HG03521 (cell line): Measurements from ENCODE around the gene UTF1.

Experiments
- ATAC-seq: cut with Tn5 transposase; IDR thresholded peaks from one replicate; pipeline ENCODE4 v1.9.1; 2021; ENCODE audit warnings: mild to moderate bottlenecking, moderate library complexity; ENCODE audit not compliant: unreplicated experiment

Gene UTF1

DNA sequence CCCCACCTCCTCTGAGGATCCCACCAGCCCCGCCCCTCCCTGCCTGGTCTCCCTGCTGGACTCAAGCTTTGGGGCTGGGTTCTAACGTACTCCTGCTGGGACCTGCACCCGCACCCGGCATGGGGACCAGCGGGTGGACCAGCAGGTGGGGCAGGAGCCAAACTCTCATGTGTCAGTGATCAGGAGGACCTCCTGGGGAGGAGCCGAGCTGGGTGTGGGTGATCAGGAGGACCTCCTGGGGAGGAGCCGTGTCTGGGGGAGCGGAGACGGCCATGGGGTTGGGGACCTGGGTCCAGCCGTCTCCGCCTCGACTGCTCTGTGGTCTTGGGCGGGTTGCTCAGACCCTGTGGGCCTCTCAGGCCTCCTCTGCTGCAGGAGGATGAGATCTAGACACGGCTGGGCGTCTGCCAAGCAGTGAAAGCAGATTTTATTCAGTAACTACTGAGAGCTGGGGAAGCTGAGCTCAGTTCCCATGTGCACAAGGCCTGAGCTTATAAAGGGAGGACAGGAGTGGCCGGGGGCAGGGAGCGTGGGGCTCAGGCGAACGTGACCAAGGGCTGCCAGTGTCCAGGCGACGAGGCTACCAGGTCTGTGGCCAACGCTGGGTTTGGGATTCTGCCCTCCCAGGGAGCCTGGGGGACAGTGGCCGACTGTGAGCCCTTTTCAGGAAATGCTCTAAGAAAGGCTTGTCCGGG is 33.6 kb upstream of the UTF1 start:
- no peak for ATAC-seq

DNA sequence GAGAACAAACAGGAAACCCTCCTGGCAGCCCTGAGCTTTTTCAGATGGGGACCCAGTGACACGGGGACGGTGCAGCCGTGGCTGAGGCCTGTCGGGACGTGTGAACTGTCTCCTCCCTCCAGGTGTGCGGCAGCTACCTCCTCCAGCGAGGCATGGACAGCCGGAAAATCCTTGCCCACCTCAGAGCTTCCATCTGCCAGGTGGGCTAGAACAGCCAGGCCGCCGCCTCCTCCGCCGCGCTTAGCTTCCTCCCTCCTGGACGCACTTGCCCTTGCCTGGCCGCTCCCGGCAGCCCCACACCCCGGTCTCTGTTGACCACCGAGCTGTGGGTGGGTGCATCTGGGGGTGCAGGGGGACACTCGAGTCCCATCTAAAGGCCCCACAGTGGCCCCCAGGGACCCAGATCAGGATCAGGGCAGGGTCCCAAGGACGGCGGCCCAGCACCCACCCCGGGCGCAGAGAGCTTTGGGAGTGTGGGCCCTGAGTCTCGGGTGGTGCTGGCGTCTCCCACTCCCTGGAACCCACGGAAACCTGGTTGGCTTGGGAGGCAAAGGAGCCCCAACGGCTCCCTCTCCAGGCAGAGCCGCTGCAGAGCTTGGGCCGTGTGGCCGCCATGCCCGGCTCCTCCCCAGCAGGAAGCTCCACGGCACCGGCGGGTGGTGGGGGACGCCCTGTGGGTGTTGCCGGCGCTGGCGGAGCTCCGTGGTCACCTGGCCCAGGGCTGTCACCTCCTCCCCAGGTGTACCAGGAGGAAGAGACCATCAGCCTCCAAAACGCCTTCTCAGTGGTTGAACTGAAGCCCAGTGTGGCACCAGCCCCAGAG is 32.9 kb upstream of the UTF1 start:
- ATAC-seq = no peak

DNA sequence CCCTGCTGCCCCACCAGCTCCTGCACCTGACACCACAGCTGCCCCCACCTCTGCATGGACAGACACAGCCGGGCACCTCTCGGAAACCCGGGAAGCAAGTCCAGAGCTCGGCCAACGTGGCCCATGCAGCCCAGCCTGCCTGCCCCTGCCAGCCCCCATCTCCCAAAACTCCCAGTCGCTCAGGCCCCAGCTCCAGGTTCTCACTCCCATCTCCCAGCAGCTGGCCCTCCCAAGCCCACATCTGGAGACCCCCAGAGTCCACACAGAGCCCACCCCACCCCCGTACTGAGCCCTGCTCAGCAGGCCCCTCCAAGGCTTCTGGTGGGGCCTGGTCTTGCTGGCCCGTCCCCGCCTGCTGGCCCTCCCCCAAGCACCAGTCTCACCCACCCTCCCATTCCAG is 32.2 kb upstream of the UTF1 start:
- no peak for ATAC-seq

DNA sequence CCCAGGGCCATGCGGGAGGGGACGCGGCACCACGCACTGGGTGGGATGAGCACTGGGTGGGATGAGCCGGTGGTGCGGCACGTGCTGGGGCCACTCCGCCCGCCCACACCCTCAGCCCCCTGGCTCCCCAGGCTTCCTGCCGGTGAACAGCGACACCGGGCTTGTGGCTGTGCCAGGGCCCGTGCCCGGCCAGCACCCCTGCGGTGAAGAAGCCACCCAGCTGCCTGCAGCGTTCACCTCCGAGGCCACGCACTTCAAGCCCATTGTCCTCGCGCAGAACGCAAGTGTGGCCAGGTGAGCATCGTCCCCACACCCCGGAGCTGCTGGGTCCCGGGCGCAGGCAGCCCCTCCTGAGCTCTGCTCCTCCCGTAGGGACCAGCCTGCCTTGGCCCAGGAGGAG is 31.8 kb upstream of the UTF1 start:
- ATAC-seq = no peak

DNA sequence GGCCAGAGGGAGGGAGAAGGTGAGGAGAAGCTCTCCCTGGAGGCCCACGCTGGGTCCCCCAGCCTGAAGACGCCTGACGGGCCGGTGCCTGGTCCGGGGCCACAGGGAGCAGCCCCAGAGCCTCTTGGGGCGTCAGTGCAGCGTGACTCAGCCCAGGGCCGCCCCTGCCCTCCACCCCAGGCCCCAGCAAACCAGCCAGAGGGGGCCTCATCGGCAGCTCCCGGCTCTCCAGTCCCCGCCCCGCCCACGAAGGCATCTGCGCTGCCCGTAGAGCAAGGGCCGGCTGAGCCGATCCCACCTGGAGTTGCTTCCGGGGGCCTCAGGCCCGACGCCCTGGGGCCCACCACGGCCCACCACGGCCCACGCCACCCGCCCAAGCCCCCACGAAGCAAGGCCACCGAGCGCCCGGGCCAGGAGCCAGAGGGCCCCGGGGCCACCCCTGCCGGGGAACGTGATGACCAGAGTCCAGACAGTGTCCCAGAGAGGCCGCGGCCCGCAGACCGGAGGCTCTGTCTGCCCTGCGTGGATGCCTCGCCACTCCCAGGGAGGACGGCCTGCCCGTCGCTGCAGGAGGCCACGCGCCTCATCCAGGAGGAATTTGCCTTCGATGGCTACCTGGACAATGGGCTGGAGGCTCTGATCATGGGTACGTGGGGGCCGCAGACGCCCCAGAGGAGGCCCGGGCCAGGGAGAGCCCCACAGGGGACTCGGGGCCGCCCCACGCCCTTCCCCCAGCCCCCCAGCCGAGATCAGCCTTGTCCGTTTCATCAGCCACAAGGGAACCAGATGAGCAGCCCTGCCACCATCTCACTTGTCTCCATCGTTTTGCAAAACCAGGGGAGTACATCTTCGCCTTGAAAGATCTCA is 31.2 kb upstream of the UTF1 start:
- no peak for ATAC-seq

DNA sequence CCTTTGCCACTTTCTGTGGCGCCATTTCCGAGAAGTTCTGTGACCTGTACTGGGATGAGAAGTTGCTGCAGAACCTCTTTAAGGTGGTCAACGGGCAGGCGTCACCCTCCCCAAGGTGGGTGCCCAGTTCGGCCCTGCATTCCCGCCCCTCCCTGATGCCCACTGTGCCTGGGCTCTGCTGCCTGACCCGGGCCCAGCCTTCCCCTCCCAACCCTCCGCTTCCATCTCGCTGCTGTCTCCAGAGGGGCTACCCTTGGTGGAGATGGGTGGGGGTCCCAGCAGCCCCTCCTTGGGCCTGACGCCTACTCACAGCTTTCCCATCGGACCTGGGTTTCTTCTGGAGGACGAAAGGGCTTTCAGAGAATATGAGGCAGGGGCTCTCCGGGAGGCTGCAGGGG is 30.5 kb upstream of the UTF1 start:
- ATAC-seq = no peak

DNA sequence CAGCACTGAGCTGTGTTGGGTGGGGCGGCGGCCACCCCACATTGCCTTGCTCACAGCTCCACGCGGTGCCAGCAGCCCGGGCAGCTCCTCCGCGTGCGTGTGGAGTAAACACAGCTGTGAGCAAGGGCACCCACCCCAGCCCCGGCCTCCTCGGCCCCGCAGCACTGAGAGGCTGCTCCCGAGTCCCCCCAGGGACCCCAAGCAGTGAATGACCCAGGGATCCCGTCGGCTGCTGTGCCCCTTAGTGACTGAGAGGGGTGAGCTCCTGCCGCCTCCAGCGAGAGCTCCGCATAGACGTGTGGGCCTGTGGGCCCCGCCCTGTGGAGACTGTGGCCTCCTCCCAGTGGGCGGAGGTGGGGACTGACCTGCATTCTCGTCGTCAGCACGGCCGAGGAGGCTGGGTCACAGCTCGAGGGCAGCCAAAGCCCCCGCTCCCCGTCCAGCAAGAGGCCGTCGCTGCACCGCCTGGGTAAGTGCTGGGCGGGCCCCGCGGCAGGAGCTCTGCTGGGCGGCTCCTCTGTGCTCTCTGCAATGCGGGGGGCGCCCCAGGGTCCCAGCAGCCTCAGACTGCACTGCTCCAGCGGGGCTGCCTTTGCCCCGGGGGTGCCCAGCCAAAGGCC is 29.9 kb upstream of the UTF1 start:
- ATAC-seq = no peak

DNA sequence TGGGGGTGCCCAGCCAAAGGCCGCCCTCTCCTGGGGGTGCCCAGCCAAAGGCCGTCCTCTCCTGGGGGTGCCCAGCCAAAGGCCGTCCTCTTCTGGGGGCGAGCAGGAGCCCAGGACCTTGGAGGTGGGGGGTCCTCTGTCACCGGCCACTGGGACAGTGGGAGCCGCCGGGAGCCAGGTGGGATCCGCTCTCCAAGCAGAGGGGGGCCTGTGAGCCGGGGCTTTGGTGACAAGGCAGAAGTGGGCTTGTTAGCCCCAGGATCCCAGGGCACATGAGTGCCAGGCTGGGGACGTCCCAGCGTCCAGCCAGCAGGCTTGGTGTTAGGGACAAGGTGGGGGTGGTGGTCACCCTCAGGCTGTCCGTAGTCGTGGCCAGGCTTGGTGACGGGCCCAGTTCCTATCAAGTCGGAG is 29.4 kb upstream of the UTF1 start:
- no peak for ATAC-seq

DNA sequence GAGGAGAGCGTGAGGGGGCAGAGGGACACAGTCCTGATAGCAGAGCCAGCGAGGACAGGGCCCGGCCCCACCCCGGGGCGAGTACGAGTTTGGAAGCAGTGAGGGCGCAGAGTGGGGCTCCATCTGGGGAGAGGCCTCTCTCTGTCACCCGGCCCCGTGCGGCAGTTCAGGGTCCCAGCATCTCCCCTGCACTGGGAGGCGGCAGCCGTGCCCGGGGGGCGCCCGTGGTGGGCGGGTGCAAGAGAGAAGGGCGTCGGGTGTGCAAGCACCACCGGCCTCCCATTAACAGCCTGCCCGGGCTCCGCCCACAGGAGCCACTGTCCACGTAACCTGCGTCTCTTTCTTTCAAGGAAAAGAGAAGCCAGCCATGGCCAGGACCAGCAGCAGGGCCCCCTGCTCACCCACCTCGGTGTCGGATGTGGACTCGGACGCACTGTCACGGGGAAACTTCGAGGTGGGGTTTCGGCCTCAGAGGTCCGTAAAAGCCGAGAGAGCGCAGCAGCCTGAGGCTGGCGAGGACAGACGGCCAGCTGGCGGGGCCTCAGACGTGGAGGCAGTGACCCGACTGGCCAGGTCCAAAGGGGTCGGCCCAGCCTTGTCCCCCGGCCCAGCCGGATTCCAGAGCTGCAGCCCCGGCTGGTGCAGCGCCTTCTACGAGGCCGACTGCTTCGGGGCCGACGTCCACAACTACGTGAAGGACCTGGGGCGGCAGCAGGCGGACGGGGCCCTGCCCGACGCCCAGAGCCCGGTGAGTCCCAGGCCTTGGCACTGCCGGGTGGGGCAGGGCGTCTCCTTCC is 28.7 kb upstream of the UTF1 start:
- no peak for ATAC-seq

DNA sequence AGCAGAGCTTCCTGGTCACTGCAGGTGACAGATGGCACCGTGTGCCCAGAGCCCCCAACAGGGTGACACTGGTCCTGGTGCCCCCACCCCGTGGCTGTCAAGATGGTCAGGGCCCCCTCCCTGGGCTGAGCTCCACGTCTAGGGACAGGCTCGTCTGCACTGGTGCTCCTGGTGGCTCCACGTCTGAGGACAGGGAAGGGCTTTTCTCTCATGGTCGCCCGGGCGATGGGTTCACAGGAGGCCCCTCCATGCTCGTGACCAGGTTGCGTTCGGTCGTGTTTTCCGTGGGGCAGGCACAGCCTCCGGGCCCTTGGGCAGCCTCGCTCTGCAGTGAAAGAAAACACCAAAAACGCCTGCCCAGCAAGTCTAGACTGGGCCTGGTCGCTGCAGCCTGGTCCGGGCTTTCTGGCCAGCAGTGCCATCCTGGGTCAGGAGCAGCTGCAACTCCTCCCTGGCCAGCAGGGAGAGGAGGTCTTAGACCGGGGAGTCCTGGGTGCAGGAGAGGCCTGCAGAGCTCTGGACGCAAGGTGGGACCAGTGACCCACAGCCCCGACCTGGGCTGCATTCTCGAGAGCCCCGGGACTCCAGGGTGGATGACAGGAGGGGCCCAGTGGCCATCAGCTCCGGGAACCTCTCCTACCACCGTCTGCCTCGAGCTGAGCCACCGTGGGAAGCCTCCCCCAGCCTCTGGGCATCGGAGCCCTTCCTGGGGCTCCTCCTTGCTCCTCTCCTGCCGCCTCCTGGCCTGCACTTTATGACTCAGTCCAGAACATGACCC is 27.9 kb upstream of the UTF1 start:
- no peak for ATAC-seq

DNA sequence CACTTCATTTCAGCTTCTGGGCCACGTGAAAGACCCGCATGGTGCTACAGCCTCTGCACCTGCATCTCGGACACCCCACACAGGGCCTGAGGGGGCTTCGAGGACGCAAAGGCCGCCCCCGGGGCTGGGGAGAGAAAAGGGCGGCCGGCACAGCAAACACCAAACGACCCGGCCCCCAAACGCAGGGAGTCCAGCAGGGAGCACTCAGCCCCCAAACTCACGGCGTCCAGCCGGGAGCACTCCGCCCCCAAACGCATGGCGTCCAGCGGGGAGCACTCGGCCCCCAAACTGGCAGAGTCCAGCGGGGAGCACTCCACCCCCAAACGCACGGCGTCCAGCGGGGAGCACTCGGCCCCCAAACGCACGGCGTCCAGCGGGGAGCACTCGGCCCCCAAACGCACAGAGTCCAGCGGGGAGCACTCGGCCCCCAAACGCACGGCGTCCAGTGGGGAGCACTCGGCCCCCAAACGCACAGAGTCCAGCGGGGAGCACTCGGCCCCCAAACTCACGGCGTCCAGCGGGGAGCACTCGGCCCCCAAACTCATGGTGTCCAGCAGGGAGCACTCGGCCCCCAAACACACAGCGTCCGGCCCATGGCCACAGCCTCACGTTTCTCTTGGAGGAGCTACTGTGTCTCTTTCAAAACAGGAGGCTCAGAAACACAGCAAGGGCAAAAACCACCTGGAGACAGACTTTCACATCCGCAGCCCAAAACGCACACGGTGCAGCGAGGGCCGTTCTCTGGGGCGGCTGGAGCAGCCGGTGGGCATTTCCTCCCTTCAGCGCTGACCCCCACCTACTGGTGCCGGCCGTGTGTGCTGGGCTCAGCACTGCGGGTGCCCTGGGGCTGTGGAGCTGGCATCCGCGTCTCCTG is 27.0 kb upstream of the UTF1 start:
- no peak for ATAC-seq

DNA sequence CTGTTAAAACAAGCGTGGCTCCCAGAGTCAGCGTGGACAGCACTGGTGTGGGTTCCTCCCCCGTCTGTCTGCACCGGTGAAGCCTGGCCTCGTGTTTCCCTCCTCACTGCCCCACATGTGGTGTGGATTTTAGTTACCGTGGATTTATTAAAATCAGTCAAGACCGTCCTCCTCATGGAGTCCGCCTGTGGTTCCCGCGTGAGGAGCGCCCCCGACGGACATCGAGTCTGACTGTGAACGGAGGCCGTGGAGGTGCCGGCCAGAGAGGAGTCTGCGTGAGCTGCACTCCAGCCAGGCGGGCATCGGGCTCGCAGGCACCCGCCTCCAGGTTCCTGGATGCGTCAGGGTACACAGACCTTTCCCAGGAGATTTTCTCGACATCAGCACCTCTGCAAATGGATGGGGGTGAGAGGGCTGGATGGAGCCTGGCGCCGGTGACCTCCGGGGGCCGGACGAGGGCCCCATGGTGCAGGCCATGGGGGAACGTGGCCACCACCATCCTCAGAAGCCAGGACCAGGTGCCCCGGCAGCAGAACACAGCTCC is 26.3 kb upstream of the UTF1 start:
- no peak for ATAC-seq

DNA sequence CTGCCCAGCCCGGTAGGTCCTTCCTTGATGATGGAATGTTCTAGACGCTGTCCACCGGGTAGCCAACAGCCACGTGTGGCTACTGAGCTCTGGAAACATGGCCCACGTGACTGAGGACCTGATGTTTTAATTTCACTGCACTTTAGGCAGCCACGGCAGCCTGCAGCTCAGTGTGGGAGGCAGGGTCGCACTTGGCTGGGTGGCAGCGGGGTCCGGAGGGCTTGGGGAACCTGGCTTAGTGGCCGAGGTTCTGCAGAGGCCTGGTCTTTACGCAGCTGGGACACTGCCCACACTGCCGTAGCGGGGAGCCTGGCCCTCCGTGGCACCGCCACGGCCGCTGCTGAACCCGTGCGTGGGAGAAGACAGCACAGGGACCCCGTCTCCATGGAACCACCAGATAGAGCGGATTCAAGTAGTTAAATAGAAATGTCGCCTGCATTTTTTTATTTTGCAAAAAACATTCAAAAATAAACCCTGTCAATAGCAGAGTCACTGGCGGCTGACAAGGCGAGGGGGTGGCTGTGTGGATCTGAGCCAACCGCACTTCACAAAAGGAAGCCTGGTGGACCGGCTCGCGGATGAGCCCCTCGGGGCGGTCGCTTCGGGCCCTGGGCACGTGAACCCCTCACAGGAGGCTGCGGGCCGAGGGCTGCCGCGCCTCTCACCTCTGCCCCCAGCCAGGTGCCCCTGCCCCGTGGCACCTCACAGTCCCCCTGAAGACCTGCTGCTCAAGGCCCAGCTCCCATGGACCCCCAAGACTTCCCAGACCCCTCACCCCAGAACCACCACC is 25.6 kb upstream of the UTF1 start:
- no peak for ATAC-seq

DNA sequence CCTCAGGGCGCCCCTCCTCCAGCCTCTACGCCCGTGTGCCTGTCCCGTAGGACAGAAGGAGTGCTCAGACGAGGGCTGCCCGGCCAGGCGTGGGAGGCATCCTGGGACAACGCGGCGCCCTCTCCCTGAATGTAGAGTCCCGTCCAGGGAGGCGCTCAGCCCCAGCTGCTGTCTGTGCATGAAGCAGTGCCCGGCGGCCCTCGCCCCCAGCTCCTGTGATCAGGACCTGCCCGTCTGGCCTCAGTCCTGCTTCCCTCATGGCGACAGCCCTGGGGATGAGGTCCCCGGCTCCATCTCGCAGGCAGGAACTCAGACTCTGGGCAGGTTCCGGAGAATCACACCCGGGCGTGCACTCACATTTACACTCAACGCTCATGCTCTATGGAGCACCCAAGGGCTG is 24.9 kb upstream of the UTF1 start:
- ATAC-seq = no peak

DNA sequence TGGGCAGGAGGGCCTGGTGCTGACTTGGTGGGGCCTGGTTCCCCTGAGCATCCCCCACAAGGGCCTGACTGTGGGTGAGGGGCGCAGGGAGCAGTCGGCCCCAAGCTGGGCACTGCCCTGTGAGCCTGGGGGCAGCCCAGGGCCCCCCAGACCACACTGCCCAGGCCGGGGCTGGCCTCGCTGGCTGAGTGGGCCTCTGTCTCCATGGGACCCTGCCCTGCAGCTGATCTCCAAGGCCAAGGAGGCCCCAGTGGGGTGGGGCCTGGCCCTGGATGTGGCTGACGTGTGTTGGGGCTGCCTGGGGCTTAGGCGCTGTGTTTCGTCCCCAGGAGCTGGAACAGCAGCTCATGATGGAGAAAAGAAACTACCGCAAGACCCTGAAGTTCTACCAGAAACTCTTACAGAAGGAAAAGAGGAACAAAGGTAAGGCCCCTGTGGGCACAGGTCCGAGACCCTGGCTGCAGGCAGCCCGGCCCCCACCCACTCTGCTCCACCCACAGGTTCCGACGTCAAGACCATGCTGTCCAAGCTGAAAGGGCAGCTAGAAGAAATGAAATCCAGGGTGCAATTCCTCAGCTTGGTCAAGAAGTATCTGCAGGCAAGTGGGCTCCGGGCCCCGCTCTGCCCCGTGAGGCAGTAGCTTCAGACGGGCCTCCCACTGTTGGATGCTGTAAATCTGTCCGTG is 23.5 kb upstream of the UTF1 start:
- no peak for ATAC-seq

DNA sequence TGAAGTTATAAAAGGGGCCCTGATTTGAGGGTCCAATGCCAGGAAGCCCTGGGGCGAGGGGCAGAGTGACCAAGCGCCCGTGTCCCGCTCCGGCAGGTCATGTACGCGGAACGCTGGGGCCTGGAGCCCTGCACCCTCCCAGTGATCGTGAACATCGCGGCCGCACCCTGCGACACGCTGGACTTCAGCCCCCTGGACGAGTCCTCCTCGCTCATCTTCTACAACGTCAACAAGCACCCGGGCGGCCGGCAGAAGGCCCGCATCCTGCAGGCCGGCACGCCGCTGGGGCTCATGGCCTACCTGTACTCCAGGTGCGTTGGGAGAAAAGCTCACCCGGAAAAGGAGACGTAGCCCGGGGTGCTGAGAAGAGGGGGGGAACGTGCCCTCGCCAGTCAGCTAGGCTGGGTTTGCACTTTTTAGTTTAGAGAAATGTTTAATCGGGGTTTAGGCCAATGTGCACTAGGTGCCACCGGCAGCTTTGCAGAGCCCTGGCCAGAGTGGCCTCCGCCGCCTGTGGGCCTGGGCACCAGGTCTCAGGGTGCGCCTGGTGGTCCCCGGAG is 22.9 kb upstream of the UTF1 start:
- no peak for ATAC-seq

DNA sequence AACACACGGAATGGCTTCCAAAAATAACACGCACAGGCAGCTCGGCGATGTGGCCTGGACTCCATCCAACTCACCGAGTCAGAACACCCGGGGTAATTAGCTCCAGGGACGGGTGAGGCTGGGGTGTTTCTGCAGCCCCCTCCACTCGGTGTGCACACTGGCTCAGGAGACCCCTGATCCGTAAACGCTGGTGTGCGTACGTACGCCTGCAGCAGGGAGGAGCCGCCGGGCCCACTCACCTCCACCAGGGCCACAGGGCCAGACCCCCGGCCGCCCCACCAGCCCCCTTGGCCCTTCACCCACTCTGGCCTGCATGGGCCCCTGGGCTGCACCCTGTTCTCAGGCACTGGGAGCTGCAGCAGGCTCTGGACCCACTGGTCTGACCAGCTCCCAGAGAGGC is 22.4 kb upstream of the UTF1 start:
- no peak for ATAC-seq
